H9 (cell line): ENCODE data around the gene HOXA4. TPM values are rescaled to one million over a fixed set of nuclear protein-coding genes. Genes with fewer than 3 reads are reported as not detected.

Experiments
- DNase-seq: peaks from one replicate; pipeline ENCODE4 v3.0.0-alpha.2; 2017
- H2AFZ ChIP-seq: one replicate; pipeline ENCODE4 v1.6.1; 2013; ENCODE audit warnings: mild to moderate bottlenecking, low read length, control low read depth, moderate library complexity
- H2AK5ac ChIP-seq: 2 replicates; pipeline ENCODE4 v1.6.1; 2013; ENCODE audit warnings: low read length, control low read depth, mixed read lengths; ENCODE audit not compliant: insufficient read length
- H2BK120ac ChIP-seq: one replicate; pipeline ENCODE4 v1.6.1; 2013; ENCODE audit warnings: low read depth, mild to moderate bottlenecking, low read length, control low read depth, inconsistent platforms; ENCODE audit not compliant: poor library complexity, severe bottlenecking
- H2BK12ac ChIP-seq: 2 replicates; pipeline ENCODE4 v1.6.1; 2013; ENCODE audit warnings: low read length, control low read depth, mixed read lengths, low read depth; ENCODE audit not compliant: insufficient read length
- H2BK15ac ChIP-seq: 2 replicates; pipeline ENCODE4 v1.6.1; 2013; ENCODE audit warnings: low read depth, low read length, control low read depth
- H2BK20ac ChIP-seq: one replicate; pipeline ENCODE4 v1.6.1; 2013; ENCODE audit warnings: low read depth, mild to moderate bottlenecking, low read length, control low read depth, inconsistent platforms; ENCODE audit not compliant: poor library complexity, severe bottlenecking
- H2BK5ac ChIP-seq: 2 replicates; pipeline ENCODE4 v1.6.1; 2013; ENCODE audit warnings: low read length, control low read depth, mixed read lengths; ENCODE audit not compliant: insufficient read length
- H3K14ac ChIP-seq: 2 replicates; pipeline ENCODE4 v1.6.1; 2013; ENCODE audit warnings: low read length, control low read depth; ENCODE audit not compliant: insufficient read depth
- H3K18ac ChIP-seq: 2 replicates; pipeline ENCODE4 v1.6.1; 2013; ENCODE audit warnings: low read depth, mild to moderate bottlenecking, mixed read lengths, low read length, control low read depth; ENCODE audit not compliant: insufficient read length
- H3K23ac ChIP-seq: 2 replicates; pipeline ENCODE4 v1.6.1; 2013; ENCODE audit warnings: low read length, control low read depth, mixed read lengths, low read depth; ENCODE audit not compliant: insufficient read length
- H3K23me2 ChIP-seq: 2 replicates; pipeline ENCODE4 v1.6.1; 2013; ENCODE audit warnings: low read depth, mild to moderate bottlenecking, mixed read lengths, low read length, control low read depth; ENCODE audit not compliant: insufficient read length, poor library complexity, severe bottlenecking
- H3K27ac ChIP-seq: 2 replicates; pipeline ENCODE4 v1.5.1; 2013; ENCODE audit warnings: low read length, control low read depth, mixed read lengths, low read depth; ENCODE audit not compliant: insufficient read length
- H3K27me3 ChIP-seq: 2 replicates; pipeline ENCODE4 v1.6.1; 2013; ENCODE audit warnings: low read length, control low read depth, inconsistent platforms; ENCODE audit not compliant: insufficient read depth
- H3K4ac ChIP-seq: 2 replicates; pipeline ENCODE4 v1.6.1; 2013; ENCODE audit warnings: low read depth, mild to moderate bottlenecking, control low read depth, inconsistent platforms, low read length, moderate library complexity
- H3K4me1 ChIP-seq: 2 replicates; pipeline ENCODE4 v1.6.1; 2013; ENCODE audit warnings: low read length, control low read depth, inconsistent platforms; ENCODE audit not compliant: insufficient read depth
- H3K4me2 ChIP-seq: 2 replicates; pipeline ENCODE4 v1.6.1; 2013; ENCODE audit warnings: low read length, control low read depth, mixed read lengths; ENCODE audit not compliant: insufficient read length, insufficient read depth
- H3K56ac ChIP-seq: 2 replicates; pipeline ENCODE4 v1.6.1; 2013; ENCODE audit warnings: low read depth, mild to moderate bottlenecking, mixed read lengths, low read length, control low read depth; ENCODE audit not compliant: insufficient read length
- H3K79me1 ChIP-seq: 2 replicates; pipeline ENCODE4 v1.6.1; 2013; ENCODE audit warnings: low read depth, mild to moderate bottlenecking, moderate library complexity, low read length, control low read depth, inconsistent platforms; ENCODE audit not compliant: insufficient read depth, poor library complexity, severe bottlenecking
- H3K79me2 ChIP-seq: 2 replicates; pipeline ENCODE4 v1.6.1; 2013; ENCODE audit warnings: low read length, control low read depth, inconsistent platforms; ENCODE audit not compliant: insufficient read depth
- H3K9ac ChIP-seq: 2 replicates; pipeline ENCODE4 v1.6.1; 2013; ENCODE audit warnings: low read length, control low read depth, mixed read lengths; ENCODE audit not compliant: insufficient read length; ENCODE audit errors: extremely low read depth
- H3K9me3 ChIP-seq: one replicate; pipeline ENCODE4 v1.6.1; 2013; ENCODE audit warnings: low read depth, low read length, inconsistent platforms; ENCODE audit not compliant: control insufficient read depth
- H3T11ph ChIP-seq: one replicate; pipeline ENCODE4 v1.6.1; 2013; ENCODE audit warnings: mild to moderate bottlenecking, low read length, control low read depth, inconsistent platforms
- H4K20me1 ChIP-seq: one replicate; pipeline ENCODE4 v1.6.1; 2013; ENCODE audit not compliant: control insufficient read depth, insufficient read length, insufficient read depth
- H4K5ac ChIP-seq: 2 replicates; pipeline ENCODE4 v1.6.1; 2013; ENCODE audit warnings: low read depth, mild to moderate bottlenecking, mixed read lengths, low read length, control low read depth; ENCODE audit not compliant: insufficient read length
- H4K8ac ChIP-seq: replicated peaks from 2 replicates; pipeline ENCODE4 v1.6.1; 2013; ENCODE audit warnings: low read length, control low read depth, mixed read lengths, low read depth; ENCODE audit not compliant: insufficient read length
- H4K91ac ChIP-seq: 2 replicates; pipeline ENCODE4 v1.6.1; 2013; ENCODE audit warnings: low read depth, mild to moderate bottlenecking, moderate library complexity, mixed read lengths, low read length, control low read depth; ENCODE audit not compliant: insufficient read length
- H3K27ac Mint-ChIP-seq, 3 experiments: 2 replicates in 2 of 3; 3 replicates in 1 of 3; pipeline ENCODE4 v1.8.0; 2020 to 2021; ENCODE audit warnings: mixed read lengths in 3 of 3, mild to moderate bottlenecking in 1 of 3, moderate library complexity in 1 of 3
- H3K27me3 Mint-ChIP-seq: 2 replicates; pipeline ENCODE4 v1.8.0; 2021; ENCODE audit warnings: low read depth, mild to moderate bottlenecking, moderate library complexity, mixed read lengths
- H3K36me3 Mint-ChIP-seq, 3 experiments: 2 replicates in 2 of 3; 3 replicates in 1 of 3; pipeline ENCODE4 v1.8.0; 2020 to 2021; ENCODE audit warnings: low read depth in 3 of 3, mixed read lengths in 3 of 3; ENCODE audit not compliant: insufficient read depth in 1 of 3
- H3K4me1 Mint-ChIP-seq, 2 experiments: 2 replicates each; pipeline ENCODE4 v1.8.0; 2020; ENCODE audit warnings: mixed read lengths in 2 of 2
- H3K4me3 Mint-ChIP-seq, 2 experiments: 2 replicates in 1 of 2; 3 replicates in 1 of 2; pipeline ENCODE4 v1.8.0; 2020 to 2021; ENCODE audit warnings: mild to moderate bottlenecking in 2 of 2, mixed read lengths in 2 of 2, moderate library complexity in 1 of 2
- H3K9me3 Mint-ChIP-seq, 2 experiments: 2 replicates in 1 of 2; 3 replicates in 1 of 2; pipeline ENCODE4 v1.8.0; 2020; ENCODE audit warnings: mild to moderate bottlenecking in 2 of 2, mixed read lengths in 2 of 2, moderate library complexity in 1 of 2
- WGBS: extraction: QIAGEN DNeasy Blood & Tissue Kit; methylation state at CpG from one replicate; pipeline ENCODE4 v1.1.7; 2013; ENCODE audit warnings: missing lambda C conversion rate, low lambda C conversion rate, mixed read lengths; ENCODE audit not compliant: insufficient read length; ENCODE audit errors: extremely low coverage; 5-methylcytosine and 5-hydroxymethylcytosine counted together
- total RNA-seq: library from RNA; stranded (reverse); gene quantifications from 2 replicates; pipeline ENCODE4 v1.2.1, GENCODE V29; 2021
- TF ChIP-seq, protein P1 (sequence below): fragments of 200-600 bp; sonication (generic); conservative IDR thresholded peaks from 3 replicates; pipeline ENCODE4 v1.8.0; 2021; ENCODE audit warnings: antibody characterized with exemption, mild to moderate bottlenecking

Gene HOXA4
- total RNA-seq, 1 experiment from 2014 or later: not detected

GRCh38 chr7:27151341-27151930 lies 20.9 kb upstream of the HOXA4 start:
- H2AK5ac ChIP-seq: no peak overlapping the region
- peaks cover 5% of the 10 kb centered on the region for H3K23me2 ChIP-seq
- H3K23ac ChIP-seq: no peak overlapping the region
- H3K18ac ChIP-seq: no peak overlapping the region
- no peaks in the 10 kb centered on the region for H4K20me1 ChIP-seq
- Mint-ChIP-seq H3K4me1 (peaks cover 11 to 30% of the 10 kb centered on the region in 2 experiments), H3K27me3 (peaks cover 100% of the 10 kb centered on the region), H3K9me3 (peaks cover 21 to 29% of the 10 kb centered on the region in 2 experiments), H3K36me3 (peaks cover 0 to 6% (median 0%) of the 10 kb centered on the region in 3 experiments; a peak in 3 of 7 replicates), H3K27ac (no peak overlapping the region), H3K4me3 (peak overlapping the region in 1 of 2 experiments; percentile 66; a peak in 3 of 5 replicates)
- H3K14ac ChIP-seq: no peak overlapping the region
- no peak overlapping the region for H3K56ac ChIP-seq
- H2AFZ ChIP-seq: no peak overlapping the region
- H3K79me2 ChIP-seq: no peaks in the 10 kb centered on the region
- peaks cover 97% of the 10 kb centered on the region for H3K27me3 ChIP-seq
- WGBS: no CpG with 5 or more reads among the region's 27 CpGs
- H3K4me2 ChIP-seq: peak overlapping the region; percentile 4
- H2BK5ac ChIP-seq: no peak overlapping the region
- H3K27ac ChIP-seq: no peak overlapping the region
- no peak overlapping the region for H2BK20ac ChIP-seq
- H3K4ac ChIP-seq: no peak overlapping the region
- H2BK12ac ChIP-seq: no peak overlapping the region
- no peaks in the 10 kb centered on the region for H3K9me3 ChIP-seq
- DNase-seq: no peak
- H4K8ac ChIP-seq: no peak overlapping the region
- TF ChIP-seq, protein P1, sequence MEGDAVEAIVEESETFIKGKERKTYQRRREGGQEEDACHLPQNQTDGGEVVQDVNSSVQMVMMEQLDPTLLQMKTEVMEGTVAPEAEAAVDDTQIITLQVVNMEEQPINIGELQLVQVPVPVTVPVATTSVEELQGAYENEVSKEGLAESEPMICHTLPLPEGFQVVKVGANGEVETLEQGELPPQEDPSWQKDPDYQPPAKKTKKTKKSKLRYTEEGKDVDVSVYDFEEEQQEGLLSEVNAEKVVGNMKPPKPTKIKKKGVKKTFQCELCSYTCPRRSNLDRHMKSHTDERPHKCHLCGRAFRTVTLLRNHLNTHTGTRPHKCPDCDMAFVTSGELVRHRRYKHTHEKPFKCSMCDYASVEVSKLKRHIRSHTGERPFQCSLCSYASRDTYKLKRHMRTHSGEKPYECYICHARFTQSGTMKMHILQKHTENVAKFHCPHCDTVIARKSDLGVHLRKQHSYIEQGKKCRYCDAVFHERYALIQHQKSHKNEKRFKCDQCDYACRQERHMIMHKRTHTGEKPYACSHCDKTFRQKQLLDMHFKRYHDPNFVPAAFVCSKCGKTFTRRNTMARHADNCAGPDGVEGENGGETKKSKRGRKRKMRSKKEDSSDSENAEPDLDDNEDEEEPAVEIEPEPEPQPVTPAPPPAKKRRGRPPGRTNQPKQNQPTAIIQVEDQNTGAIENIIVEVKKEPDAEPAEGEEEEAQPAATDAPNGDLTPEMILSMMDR: no peak
- H2BK120ac ChIP-seq: no peak overlapping the region
- no peak overlapping the region for H4K5ac ChIP-seq
- no peak overlapping the region for H4K91ac ChIP-seq
- no peaks in the 10 kb centered on the region for H3K4me1 ChIP-seq
- no peak overlapping the region for H2BK15ac ChIP-seq
- no peak overlapping the region for H3T11ph ChIP-seq
- no peaks in the 10 kb centered on the region for H3K79me1 ChIP-seq
- H3K9ac ChIP-seq: no peak overlapping the region
